Stimulated activated CD8-positive, alpha-beta memory T cell treated with anti-CD3 and anti-CD28 coated beads, Interleukin-7, amount 100 ng/mL, for 4 hours (primary cell): ENCODE data around the gene AQP4.

Source experiments
- DNase-seq, 2 donors: peaks; one replicate each; pipeline ENCODE4 v3.0.0-alpha.2; 2020; ENCODE audit warnings: low read depth in 2 of 2

AQP4 gene

GRCh38 chr18:26865557-26865956, at the start of gene AQP4:
Gene AQP4, minus strand, starts transcription at chr18:26865707. Its CDS starts 18 bp downstream, at chr18:26865689.
- no peak for DNase-seq

- no peak for DNase-seq
These were observed 46.3 kb upstream of the AQP4 start for GRCh38 chr18:26911840-26912239.

- DNase-seq, result no peak
These were observed 44.2 kb upstream of the AQP4 start for GRCh38 chr18:26909599-26910290.

GRCh38 chr18:26908906-26909305, 43.4 kb upstream of the AQP4 start:
- no peak for DNase-seq

- DNase-seq, result no peak
These were observed 36.8 kb upstream of the AQP4 start for GRCh38 chr18:26902291-26902690.

GRCh38 chr18:26901020-26901419, 35.5 kb upstream of the AQP4 start:
- DNase-seq, result no peak

- no peak for DNase-seq
These were observed 28.9 kb upstream of the AQP4 start for GRCh38 chr18:26894426-26894825.

DNA sequence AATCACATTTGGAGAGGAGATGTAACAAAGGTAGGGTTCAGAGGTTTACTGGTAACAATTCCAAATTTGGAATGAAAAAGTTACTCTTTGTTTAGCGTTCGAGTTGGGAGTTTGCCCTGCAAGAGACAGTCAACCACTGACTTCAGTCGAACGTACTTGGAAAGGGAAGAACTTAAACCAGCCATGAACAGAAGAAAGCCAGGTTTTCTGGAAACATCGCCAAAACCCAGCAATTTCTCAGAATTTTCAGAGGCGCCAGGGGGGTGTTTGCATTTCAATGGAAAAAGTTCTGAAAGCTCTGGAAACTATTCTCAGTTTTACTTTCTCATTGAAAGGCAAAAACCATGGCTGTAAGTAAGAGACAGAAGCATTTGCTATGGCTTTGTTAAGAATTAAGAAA, 28.5 kb upstream of the AQP4 start:
- DNase-seq, result no peak

GRCh38 chr18:26888259-26888658, 22.8 kb upstream of the AQP4 start:
- no peak for DNase-seq

GRCh38 chr18:26875040-26875654, 9.6 kb upstream of the AQP4 start:
- DNase-seq, result no peak

DNA sequence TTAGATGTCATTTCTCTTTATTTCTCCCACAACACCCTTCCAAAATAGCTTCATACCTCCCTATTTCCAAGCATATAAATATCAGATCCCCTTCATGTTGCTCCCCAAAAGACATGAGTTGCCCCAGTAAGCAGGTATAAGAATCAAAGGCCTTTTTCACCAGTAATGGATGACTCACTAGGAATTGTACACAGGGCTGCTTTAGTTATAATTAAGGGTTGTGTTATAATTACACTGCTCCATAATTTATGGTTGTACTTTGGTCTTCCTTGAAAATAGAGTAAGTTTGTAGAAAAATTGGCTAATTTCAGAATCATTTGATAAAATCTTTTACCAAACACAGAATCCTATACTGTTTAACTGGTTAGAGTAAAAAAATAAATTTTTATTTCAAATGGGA, 8.8 kb upstream of the AQP4 start:
- no peak for DNase-seq

- no peak for DNase-seq
These were observed 4.1 kb upstream of the AQP4 start for GRCh38 chr18:26869640-26870039.

DNA sequence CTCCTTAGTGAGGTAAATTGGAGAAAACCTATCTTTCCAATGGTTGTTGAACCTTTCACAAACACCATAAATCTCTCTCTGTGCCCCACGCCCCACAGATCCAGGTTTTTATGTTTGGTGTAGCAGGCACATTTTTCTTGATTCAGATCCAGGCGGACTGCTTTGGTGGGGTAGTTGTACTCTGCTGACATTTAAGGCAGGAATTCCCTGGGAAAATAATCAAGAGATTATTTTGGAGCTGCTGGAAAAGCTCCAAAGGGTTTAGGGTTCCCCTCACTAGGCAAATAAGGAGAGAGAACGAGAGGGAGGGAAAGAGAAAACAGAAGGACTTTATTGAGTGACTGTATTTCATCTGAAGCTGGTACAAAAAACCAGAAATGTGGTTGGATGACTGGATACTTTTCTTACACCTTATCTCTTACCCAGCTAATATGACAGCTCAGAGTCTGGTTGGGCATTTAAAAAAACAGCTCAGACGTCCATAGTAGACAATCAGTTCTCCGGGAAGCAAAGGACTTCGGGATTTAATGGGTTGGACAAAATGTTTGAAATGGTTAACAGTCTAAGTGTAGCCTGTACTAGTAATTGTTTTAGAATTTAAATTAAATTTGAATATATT, 3.6 kb upstream of the AQP4 start:
- DNase-seq, result no peak

- no peak for DNase-seq
These were observed 2.0 kb upstream of the AQP4 start for GRCh38 chr18:26867471-26867870.

GRCh38 chr18:26864658-26865057, 849 bp downstream of the AQP4 start:
- DNase-seq, result no peak

GRCh38 chr18:26863921-26864497, 1.5 kb downstream of the AQP4 start:
- no peak for DNase-seq

DNA sequence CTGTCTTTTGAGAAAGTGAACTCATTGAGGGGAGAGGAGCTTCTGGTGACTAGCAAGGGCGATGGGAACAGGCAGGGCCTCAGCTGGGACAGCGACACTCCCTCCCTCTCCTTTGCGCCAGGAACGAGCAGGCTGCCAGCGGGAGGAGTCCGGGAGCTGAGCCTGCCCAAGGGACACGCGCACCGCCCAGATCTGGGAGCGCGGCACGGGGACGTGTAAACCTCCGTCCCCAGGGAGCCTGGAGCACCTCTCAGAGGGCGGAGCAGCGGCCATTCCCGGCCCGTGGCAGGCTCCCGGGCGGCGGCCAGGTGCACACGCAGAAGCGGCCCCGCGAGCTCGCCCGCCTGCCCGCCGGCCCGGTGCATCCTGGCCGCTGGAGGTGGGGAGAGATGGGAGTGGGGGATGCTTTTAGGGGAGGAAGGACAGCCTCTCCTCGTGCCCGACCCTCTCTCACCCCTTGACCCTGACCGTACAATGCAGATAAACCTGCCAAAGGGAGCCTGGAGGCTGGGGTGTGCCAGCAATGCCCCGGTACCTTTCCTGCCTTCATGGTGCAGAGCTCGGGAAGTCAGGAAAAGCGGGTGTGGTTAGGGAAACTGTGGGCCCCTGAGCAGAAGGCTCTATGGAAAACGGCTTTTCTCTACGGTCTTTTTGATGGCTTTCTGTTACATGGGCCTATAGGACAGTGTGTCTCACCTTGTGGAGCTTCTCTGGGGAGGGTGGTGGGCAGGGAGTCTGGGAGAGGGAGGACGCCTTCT, 2.2 kb downstream of the AQP4 start:
- DNase-seq, result no peak

- DNase-seq, result no peak
These were observed 3.4 kb downstream of the AQP4 start for GRCh38 chr18:26862084-26862483.

GRCh38 chr18:26854292-26854881, 11.1 kb downstream of the AQP4 start:
- DNase-seq, result no peak

GRCh38 chr18:26853401-26853800, 12.1 kb downstream of the AQP4 start:
- no peak for DNase-seq

GRCh38 chr18:26843760-26844159, 21.7 kb downstream of the AQP4 start:
- DNase-seq, result no peak

- DNase-seq, result no peak
These were observed 24.5 kb downstream of the AQP4 start for GRCh38 chr18:26840965-26841364.
